Measurements from ENCODE around the gene C9orf153.

DNA sequence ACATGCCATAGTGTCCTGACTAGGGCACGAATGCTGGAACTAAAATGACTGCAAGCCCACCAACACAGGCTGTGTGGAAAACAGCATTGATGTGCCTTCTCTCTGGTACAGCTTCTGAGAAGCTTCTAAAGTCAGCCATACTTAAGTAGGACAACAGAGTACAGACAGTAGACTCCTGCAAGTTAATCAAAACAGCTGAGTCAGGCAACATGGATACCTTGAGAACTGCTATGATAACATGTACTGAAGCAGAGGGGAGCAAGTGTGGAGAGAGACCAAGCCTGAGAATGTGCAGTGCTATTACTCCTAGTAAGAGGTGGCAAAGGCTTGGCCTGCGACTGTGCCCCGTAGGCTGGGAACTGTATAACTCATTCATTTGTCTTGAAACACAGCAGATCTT lies 20.4 kb upstream of the C9orf153 start:
- TF ChIP-seq, protein P1, sequence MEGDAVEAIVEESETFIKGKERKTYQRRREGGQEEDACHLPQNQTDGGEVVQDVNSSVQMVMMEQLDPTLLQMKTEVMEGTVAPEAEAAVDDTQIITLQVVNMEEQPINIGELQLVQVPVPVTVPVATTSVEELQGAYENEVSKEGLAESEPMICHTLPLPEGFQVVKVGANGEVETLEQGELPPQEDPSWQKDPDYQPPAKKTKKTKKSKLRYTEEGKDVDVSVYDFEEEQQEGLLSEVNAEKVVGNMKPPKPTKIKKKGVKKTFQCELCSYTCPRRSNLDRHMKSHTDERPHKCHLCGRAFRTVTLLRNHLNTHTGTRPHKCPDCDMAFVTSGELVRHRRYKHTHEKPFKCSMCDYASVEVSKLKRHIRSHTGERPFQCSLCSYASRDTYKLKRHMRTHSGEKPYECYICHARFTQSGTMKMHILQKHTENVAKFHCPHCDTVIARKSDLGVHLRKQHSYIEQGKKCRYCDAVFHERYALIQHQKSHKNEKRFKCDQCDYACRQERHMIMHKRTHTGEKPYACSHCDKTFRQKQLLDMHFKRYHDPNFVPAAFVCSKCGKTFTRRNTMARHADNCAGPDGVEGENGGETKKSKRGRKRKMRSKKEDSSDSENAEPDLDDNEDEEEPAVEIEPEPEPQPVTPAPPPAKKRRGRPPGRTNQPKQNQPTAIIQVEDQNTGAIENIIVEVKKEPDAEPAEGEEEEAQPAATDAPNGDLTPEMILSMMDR (IDR thresholded peaks at IDR 0.05; ENCODE audit: insufficient read depth, low read length, poor library complexity, severe bottlenecking) = no peak
- no peak for TF ChIP-seq EZH2phosphoT487 (conservative IDR thresholded peaks at IDR 0.05; ENCODE audit: low read length)
